ENCODE data around the gene GRID1.

GRCh38 chr10:86152911-86153310, 213.7 kb downstream of the GRID1 start:
- TF ChIP-seq, protein P1, sequence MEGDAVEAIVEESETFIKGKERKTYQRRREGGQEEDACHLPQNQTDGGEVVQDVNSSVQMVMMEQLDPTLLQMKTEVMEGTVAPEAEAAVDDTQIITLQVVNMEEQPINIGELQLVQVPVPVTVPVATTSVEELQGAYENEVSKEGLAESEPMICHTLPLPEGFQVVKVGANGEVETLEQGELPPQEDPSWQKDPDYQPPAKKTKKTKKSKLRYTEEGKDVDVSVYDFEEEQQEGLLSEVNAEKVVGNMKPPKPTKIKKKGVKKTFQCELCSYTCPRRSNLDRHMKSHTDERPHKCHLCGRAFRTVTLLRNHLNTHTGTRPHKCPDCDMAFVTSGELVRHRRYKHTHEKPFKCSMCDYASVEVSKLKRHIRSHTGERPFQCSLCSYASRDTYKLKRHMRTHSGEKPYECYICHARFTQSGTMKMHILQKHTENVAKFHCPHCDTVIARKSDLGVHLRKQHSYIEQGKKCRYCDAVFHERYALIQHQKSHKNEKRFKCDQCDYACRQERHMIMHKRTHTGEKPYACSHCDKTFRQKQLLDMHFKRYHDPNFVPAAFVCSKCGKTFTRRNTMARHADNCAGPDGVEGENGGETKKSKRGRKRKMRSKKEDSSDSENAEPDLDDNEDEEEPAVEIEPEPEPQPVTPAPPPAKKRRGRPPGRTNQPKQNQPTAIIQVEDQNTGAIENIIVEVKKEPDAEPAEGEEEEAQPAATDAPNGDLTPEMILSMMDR (IDR thresholded peaks at IDR 0.05 in 8 of 11, conservative IDR thresholded peaks at IDR 0.05 in 3 of 11), result no peak
- TF ChIP-seq POLR2A (IDR thresholded peaks at IDR 0.05), result no peak
